PFSK-1 (cell line): ENCODE results near the gene PPP2R2C.

Experiments
- FOXP2 ChIP-seq: optimal IDR thresholded peaks from 2 replicates; pipeline ENCODE3; 2011; ENCODE audit warnings: borderline replicate concordance, control low read depth, inconsistent platforms; ENCODE audit not compliant: insufficient read depth; ENCODE audit errors: extremely low read length, extremely low read depth
- POLR2AphosphoS5 ChIP-seq: IDR thresholded peaks from 2 replicates; pipeline ENCODE4 v1.6.1; 2012; ENCODE audit warnings: low read depth, mild to moderate bottlenecking, control low read depth, low read length, moderate library complexity
- REST ChIP-seq, 2 experiments: IDR thresholded peaks; 2 replicates each; pipeline versions ENCODE4 v1.6.1 to v1.8.0; 2011 to 2012; ENCODE audit warnings: low read depth in 2 of 2, low read length in 2 of 2, control low read depth in 1 of 2, inconsistent platforms in 1 of 2, mild to moderate bottlenecking in 1 of 2, moderate library complexity in 1 of 2; ENCODE audit not compliant: insufficient read depth in 1 of 2
- SIN3A ChIP-seq: IDR thresholded peaks from 2 replicates; pipeline ENCODE4 v1.6.1; 2012; ENCODE audit warnings: mild to moderate bottlenecking, low read length, moderate library complexity, borderline replicate concordance; ENCODE audit not compliant: insufficient read depth
- TAF1 ChIP-seq: IDR thresholded peaks from 2 replicates; pipeline ENCODE4 v1.6.1; 2012; ENCODE audit warnings: low read length, control low read depth, borderline replicate concordance; ENCODE audit not compliant: insufficient read depth

PPP2R2C gene

DNA sequence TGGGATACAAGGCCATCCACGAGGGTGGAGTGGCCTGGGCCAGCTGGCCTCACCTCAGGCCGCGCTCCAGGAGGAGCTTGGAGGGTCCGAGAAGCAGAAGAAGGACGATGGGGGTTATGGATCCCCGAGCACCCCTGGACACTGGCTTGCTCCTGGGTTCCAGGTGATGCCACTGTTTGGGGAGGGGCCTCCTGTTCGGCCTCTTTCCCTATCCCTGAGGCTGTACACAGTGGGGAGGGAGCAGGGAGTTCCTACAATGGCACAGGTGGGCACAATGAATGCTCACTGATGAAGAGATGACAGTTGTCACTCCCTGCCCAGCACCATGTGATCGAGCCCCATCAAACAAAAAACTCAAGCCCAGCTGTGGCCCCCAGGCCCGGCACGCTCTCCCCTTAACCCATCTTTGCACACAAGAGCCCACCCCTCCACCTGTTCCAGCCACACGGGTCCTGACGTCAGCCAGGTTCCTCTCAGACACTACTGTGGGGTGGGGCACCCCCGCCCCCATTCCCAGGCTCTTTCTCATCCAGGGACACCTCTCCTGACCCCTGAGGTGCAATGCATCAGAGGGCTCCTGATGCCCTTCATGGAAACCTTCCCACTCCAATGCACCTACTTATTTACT, 132.5 kb downstream of the PPP2R2C start:
- TF ChIP-seq FOXP2 (no peak), POLR2AphosphoS5 (no peak), SIN3A (no peak), REST (IDR thresholded peaks at IDR 0.05; ENCODE audit: insufficient read depth in 1 of 2, low read depth in 2 of 2, low read length in 2 of 2) (no peak)

DNA sequence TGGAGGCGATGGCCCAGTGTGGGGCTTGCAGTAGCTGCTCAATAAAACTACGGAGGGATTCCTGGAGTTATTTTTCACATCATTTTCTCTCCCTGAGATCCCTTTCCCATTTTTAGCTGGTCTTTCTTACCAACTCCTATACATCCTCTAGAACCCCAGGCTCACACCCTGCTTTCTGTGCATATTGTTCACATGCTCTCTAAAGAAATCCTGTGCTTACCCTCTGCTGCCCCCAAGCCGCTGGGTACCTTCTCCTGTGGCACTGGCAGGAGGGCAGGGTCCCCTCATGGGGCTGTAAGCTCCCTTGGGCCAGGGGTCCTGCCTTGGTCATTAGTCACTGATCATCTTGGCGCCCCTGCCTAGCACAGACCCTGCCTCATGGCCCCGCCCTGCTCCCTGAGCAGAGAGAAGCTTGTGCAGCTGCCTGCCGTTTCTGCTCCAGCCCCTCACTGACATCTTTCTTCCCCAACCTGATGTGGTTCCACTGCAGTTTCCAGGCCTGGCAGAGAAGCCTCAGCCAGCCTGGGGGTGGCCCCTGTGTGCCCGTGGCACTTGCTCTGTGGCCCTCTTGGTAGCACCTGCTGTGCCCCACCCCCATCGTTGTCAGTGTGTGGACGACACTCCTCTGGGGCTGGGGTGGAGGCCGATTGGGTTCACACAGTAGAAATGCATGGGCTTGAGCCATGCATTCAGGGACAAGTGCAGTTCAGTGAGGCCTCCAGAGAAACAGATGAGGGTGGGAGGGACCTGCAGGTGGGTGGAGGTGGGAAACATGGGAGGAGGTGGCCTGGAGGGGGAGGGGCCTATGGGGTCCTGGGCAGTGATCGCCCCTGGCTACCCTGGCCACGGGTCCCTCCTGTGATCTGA, 133.2 kb downstream of the PPP2R2C start:
- TF ChIP-seq FOXP2 (no peak), TAF1 (no peak), POLR2AphosphoS5 (no peak), REST (IDR thresholded peaks at IDR 0.05; ENCODE audit: insufficient read depth in 1 of 2, low read depth in 2 of 2, low read length in 2 of 2) (no peak), SIN3A (no peak)

DNA sequence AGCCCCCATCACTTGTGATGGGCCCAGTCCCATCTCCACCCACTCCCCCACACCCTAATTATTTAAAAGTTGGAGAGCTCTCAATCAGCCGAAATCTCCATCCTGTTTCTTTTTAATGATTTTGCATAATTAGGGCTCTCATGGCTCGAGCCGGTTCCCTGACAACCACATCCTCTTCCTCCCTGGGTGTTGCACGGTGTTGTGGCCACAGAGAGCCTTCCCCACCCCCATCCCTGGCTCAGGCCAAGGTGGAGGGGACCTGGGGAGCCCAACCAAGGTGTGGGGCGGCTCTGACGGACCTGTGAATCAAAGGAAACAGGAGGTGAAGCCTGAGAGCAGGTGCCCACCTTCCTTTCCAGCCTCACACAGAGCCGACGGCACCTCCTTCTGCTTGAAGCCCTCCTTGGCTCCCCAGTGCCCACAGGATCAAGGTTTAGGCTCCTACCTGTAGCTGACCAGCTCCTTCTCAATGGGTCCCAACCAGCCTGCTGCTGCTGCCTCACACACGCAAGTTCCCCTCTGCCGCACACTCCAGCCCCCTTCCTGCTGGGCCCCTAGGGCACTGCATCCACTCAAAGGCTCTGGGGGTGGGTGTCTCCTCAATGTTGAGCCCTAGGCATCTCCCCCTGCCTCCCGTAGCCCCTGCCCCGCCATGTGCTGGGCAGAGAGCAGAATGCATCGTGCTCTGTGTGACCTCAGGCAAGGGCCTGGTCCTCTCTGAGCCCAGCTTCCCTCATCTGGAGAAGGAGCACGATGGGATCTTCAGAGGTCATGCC, 134.1 kb downstream of the PPP2R2C start:
- TF ChIP-seq POLR2AphosphoS5 = no peak
- TF ChIP-seq SIN3A = no peak
- TF ChIP-seq TAF1 = no peak
- TF ChIP-seq FOXP2 = no peak
- no peak for TF ChIP-seq REST (IDR thresholded peaks at IDR 0.05; ENCODE audit: insufficient read depth in 1 of 2, low read depth in 2 of 2, low read length in 2 of 2)

DNA sequence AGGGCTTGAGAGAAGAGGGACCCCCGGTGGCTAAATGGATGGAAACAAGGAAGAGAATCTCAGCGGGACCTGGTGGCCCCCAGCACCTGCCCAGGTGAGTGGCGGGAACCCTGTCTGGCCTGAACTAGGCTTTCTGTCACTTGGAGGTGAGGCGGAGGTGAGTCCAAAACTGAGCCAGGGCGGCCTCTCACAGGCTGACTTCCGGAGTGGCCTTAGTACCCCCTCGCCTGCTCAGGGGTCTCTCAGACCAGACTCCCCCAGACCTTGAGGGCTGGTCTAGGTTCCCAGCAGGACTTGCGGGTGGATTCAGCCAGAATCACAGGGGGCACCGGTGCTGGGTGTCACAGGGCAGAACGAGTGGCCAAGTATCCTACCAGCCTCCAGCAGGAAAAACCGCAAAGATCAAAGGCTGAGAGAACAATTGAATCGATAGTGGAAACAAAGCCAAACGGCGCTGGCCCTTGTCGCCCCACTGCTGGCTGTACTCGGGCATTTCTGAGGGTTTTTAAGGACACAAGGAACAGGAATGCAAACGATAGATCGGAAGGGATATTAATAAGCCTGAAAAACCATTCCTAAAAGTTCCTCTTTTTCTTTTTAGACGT, 135.0 kb downstream of the PPP2R2C start:
- no peak for TF ChIP-seq POLR2AphosphoS5
- TF ChIP-seq SIN3A = no peak
- no peak for TF ChIP-seq REST (IDR thresholded peaks at IDR 0.05; ENCODE audit: insufficient read depth in 1 of 2, low read depth in 2 of 2, low read length in 2 of 2)
- TF ChIP-seq FOXP2 = no peak
- no peak for TF ChIP-seq TAF1
